SKM-1 treated with dmso at 0.1 percent for 144 hours (cell line): ENCODE measurements around the gene CNTN2.

ENCODE experiments used
- DNase-seq: peaks from one replicate; lab custom pipeline; 2025; ENCODE audit not compliant: unreplicated experiment; lab: John Stamatoyannopoulos, UW

Gene CNTN2

GRCh38 chr1:205042911-205043806 is at the start of gene CNTN2:
TSS of gene CNTN2 (plus strand) at chr1:205043212. CDS start at chr1:205053186, 9,974 bp downstream.
- no peak for DNase-seq

GRCh38 chr1:204994086-204994862 is 48.7 kb upstream of the CNTN2 start:
- DNase-seq = no peak

- DNase-seq = no peak
Observed at GRCh38 chr1:204996981-204997380, 46.0 kb upstream of the CNTN2 start.

- no peak for DNase-seq
Observed at GRCh38 chr1:204997591-204998355, 45.2 kb upstream of the CNTN2 start.

- no peak for DNase-seq
Observed at GRCh38 chr1:205001162-205001561, 41.9 kb upstream of the CNTN2 start.

GRCh38 chr1:205002705-205003104 is 40.3 kb upstream of the CNTN2 start:
- DNase-seq = no peak

GRCh38 chr1:205003358-205004131 is 39.5 kb upstream of the CNTN2 start:
- no peak for DNase-seq

GRCh38 chr1:205004351-205004750 is 38.7 kb upstream of the CNTN2 start:
- DNase-seq = no peak

GRCh38 chr1:205008896-205009295 is 34.1 kb upstream of the CNTN2 start:
- DNase-seq = no peak

- no peak for DNase-seq
Observed at GRCh38 chr1:205009670-205010069, 33.3 kb upstream of the CNTN2 start.

- no peak for DNase-seq
Observed at GRCh38 chr1:205012391-205013140, 30.4 kb upstream of the CNTN2 start.

- DNase-seq = no peak
Observed at GRCh38 chr1:205013683-205014367, 29.2 kb upstream of the CNTN2 start.

- no peak for DNase-seq
Observed at GRCh38 chr1:205014783-205015182, 28.2 kb upstream of the CNTN2 start.

GRCh38 chr1:205015241-205015640 is 27.8 kb upstream of the CNTN2 start:
- no peak for DNase-seq

- no peak for DNase-seq
Observed at GRCh38 chr1:205016075-205016474, 26.9 kb upstream of the CNTN2 start.

GRCh38 chr1:205016584-205016983 is 26.4 kb upstream of the CNTN2 start:
- no peak for DNase-seq

GRCh38 chr1:205017001-205017400 is 26.0 kb upstream of the CNTN2 start:
- no peak for DNase-seq

GRCh38 chr1:205017766-205018165 is 25.2 kb upstream of the CNTN2 start:
- DNase-seq = no peak

- DNase-seq = no peak
Observed at GRCh38 chr1:205018381-205018780, 24.6 kb upstream of the CNTN2 start.
